ENCODE data around the gene RYR1. TPM values are rescaled to one million over a fixed set of nuclear protein-coding genes. Genes with fewer than 3 reads are reported as not detected.

Gene RYR1
- total and polyA plus RNA-seq, 2 of the 13 experiments (the other 11 are each of a cell fraction or from before 2014, with no cell fraction given): 0.03 TPM; not detected in 1

DNA sequence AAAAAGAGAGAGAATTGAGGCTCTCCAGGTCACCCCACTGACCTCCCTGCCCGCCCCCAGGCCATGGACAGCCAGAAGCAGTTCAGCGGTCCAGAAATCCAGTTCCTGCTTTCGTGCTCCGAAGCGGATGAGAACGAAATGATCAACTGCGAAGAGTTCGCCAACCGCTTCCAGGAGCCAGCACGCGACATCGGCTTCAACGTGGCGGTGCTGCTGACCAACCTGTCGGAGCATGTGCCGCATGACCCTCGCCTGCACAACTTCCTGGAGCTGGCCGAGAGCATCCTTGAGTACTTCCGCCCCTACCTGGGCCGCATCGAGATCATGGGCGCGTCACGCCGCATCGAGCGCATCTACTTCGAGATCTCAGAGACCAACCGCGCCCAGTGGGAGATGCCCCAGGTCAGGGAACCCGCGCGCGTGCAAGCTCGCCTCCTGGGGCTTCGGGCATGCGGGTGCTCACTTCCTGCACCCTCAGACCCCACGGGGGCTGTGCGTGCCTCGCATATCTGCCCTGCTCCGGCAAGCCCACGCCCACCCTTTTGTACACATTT is 127.6 kb downstream of the RYR1 start (continued):
- TF ChIP-seq, protein P1, sequence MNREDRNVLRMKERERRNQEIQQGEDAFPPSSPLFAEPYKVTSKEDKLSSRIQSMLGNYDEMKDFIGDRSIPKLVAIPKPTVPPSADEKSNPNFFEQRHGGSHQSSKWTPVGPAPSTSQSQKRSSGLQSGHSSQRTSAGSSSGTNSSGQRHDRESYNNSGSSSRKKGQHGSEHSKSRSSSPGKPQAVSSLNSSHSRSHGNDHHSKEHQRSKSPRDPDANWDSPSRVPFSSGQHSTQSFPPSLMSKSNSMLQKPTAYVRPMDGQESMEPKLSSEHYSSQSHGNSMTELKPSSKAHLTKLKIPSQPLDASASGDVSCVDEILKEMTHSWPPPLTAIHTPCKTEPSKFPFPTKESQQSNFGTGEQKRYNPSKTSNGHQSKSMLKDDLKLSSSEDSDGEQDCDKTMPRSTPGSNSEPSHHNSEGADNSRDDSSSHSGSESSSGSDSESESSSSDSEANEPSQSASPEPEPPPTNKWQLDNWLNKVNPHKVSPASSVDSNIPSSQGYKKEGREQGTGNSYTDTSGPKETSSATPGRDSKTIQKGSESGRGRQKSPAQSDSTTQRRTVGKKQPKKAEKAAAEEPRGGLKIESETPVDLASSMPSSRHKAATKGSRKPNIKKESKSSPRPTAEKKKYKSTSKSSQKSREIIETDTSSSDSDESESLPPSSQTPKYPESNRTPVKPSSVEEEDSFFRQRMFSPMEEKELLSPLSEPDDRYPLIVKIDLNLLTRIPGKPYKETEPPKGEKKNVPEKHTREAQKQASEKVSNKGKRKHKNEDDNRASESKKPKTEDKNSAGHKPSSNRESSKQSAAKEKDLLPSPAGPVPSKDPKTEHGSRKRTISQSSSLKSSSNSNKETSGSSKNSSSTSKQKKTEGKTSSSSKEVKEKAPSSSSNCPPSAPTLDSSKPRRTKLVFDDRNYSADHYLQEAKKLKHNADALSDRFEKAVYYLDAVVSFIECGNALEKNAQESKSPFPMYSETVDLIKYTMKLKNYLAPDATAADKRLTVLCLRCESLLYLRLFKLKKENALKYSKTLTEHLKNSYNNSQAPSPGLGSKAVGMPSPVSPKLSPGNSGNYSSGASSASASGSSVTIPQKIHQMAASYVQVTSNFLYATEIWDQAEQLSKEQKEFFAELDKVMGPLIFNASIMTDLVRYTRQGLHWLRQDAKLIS (CRISPR knock-in tag; IDR thresholded peaks at IDR 0.05): no peak
- TF ChIP-seq FIP1L1 (IDR thresholded peaks at IDR 0.05; ENCODE audit: borderline replicate concordance, insufficient read depth, low read depth, low read length): no peak
- TF ChIP-seq, protein P2, sequence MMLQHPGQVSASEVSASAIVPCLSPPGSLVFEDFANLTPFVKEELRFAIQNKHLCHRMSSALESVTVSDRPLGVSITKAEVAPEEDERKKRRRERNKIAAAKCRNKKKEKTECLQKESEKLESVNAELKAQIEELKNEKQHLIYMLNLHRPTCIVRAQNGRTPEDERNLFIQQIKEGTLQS (CRISPR knock-in tag; IDR thresholded peaks at IDR 0.05): no peak
- no peak for TF ChIP-seq ZBTB21 (CRISPR knock-in tag; IDR thresholded peaks at IDR 0.05)

DNA sequence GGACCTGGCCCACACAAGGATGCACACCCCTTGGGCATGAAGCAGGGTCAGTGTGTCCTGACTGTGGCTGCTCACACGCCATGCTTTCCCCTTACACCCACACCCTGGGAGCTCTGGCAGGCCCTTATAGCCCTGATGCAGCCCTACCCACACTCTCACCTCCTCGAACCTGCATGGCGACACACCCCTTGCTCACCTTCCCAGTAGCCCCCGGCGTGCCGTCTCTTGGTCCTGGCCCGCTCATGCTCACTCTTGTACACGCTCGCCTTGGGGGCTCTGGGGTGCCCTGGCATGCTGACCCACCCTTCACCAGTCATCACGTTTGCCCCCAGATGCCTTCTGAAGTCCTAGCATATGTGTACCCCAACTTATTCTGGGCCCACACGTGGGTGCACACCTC is 128.2 kb downstream of the RYR1 start:
- CTCF ChIA-PET (ENCODE audit: low intra/inter-chr PET ratio, low total read pairs): no interaction called here
- ATAC-seq (no peak), DNase-seq (ENCODE audit: low spot score) (no peak), FAIRE-seq (no peak)
- no peaks in the 10 kb centered on the region for H3K36me3 ChIP-seq (replicated peaks in 1 of 2; ENCODE audit: control insufficient read depth in 1 of 2, insufficient read depth in 2 of 2, low read length in 2 of 2)
- no peaks in the 10 kb centered on the region for H3K9me3 ChIP-seq (ENCODE audit: low read length)
- H3K9ac ChIP-seq (ENCODE audit: insufficient read depth, low read depth, low read length): no peak overlapping the region
- no peak overlapping the region for H2AFZ ChIP-seq (ENCODE audit: low read length)
- no peaks in the 10 kb centered on the region for H4K20me1 ChIP-seq (ENCODE audit: insufficient read depth, low read length)
- intact Hi-C loops (cut with micrococcal nuclease; ENCODE audit: unreplicated experiment): no loop called here
- TF ChIP-seq, protein P3, sequence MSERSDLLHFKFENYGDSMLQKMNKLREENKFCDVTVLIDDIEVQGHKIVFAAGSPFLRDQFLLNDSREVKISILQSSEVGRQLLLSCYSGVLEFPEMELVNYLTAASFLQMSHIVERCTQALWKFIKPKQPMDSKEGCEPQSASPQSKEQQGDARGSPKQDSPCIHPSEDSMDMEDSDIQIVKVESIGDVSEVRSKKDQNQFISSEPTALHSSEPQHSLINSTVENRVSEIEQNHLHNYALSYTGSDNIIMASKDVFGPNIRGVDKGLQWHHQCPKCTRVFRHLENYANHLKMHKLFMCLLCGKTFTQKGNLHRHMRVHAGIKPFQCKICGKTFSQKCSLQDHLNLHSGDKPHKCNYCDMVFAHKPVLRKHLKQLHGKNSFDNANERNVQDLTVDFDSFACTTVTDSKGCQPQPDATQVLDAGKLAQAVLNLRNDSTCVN (CRISPR knock-in tag; IDR thresholded peaks at IDR 0.05; ENCODE audit: borderline replicate concordance): no peak
- no peak for TF ChIP-seq MAFG (CRISPR knock-in tag; IDR thresholded peaks at IDR 0.05)
- in situ Hi-C loops (cut with HindIII; ENCODE audit: extremely low pct_ligation_motif_present, low pct_unique_long_range_greater_than_20kb): no loop called here
- WGBS (ENCODE audit: low lambda C conversion rate): 42% methylated on average over 11 of the region's 11 CpGs
- POLR2A ChIA-PET: no interaction called here
- no peaks in the 10 kb centered on the region for H3K79me2 ChIP-seq (ENCODE audit: insufficient read depth, low read length)
- no peak overlapping the region for H3K27ac ChIP-seq (ENCODE audit: extremely low read length, insufficient read depth, low read length)
- H3K27me3 ChIP-seq (ENCODE audit: control insufficient read depth in 1 of 2, insufficient read depth in 2 of 2, low read length in 2 of 2): peaks cover 2 to 6% of the 10 kb centered on the region in 2 experiments; a peak in 2 of 5 replicates
- no peak overlapping the region for H3K4me3 ChIP-seq (replicated peaks in 1 of 3; ENCODE audit: insufficient read depth in 1 of 3, low read depth in 2 of 3, low read length in 3 of 3)
- no TSS peak for BruUV-seq (replicated peaks)
- H3K4me1 ChIP-seq (ENCODE audit: insufficient read depth, low read length): no peaks in the 10 kb centered on the region
- no peak overlapping the region for H3K4me2 ChIP-seq (ENCODE audit: low read depth, low read length)
